HepG2 (cell line): ENCODE results near the gene FKBP14. TPM values are rescaled to one million over a fixed set of nuclear protein-coding genes. Genes with fewer than 3 reads are reported as not detected.

Experiments
- ATF4 ChIP-seq, 2 experiments: fragments of 450-650 bp in 1 of 2; sonication (generic) in 1 of 2; formaldehyde crosslinking; IDR thresholded peaks; 2 replicates each; pipeline versions ENCODE4 v1.5.0 to v1.8.0; 2020 to 2022; ENCODE audit warnings: mild to moderate bottlenecking in 1 of 2, missing genetic modification reagents in 1 of 2
- DMAP1 ChIP-seq: IDR thresholded peaks from 2 replicates; pipeline ENCODE4 v1.6.1; 2016
- FOXM1 ChIP-seq: sonication (generic); formaldehyde crosslinking; IDR thresholded peaks from 2 replicates; pipeline ENCODE4 v1.5.0; 2020; ENCODE audit warnings: missing genetic modification reagents
- HMG20B ChIP-seq: conservative IDR thresholded peaks from 2 replicates; pipeline ENCODE4 v1.6.1; 2016; ENCODE audit warnings: missing genetic modification reagents, missing compliant biosample characterization
- HMGXB4 ChIP-seq, 2 experiments: sonication (generic) in 1 of 2; formaldehyde crosslinking in 1 of 2; IDR thresholded peaks; 2 replicates each; pipeline versions ENCODE4 v1.4.0 to v1.6.1; 2018 to 2020; ENCODE audit warnings: missing genetic modification reagents in 2 of 2, borderline replicate concordance in 1 of 2, low read depth in 1 of 2, mild to moderate bottlenecking in 1 of 2, missing biosample characterization in 1 of 2
- HOXA7 ChIP-seq: sonication (generic); formaldehyde crosslinking; IDR thresholded peaks from 2 replicates; pipeline ENCODE4 v1.8.1; 2022; ENCODE audit warnings: mild to moderate bottlenecking, missing genetic modification reagents, moderate library complexity
- MYC ChIP-seq: sonication (generic); formaldehyde crosslinking; IDR thresholded peaks from 2 replicates; pipeline ENCODE4 v1.9.0; 2021; ENCODE audit warnings: missing genetic modification reagents, borderline replicate concordance
- NCOA5 ChIP-seq: sonication (generic); formaldehyde crosslinking; IDR thresholded peaks from 2 replicates; pipeline ENCODE4 v1.4.0; 2020; ENCODE audit warnings: missing genetic modification reagents
- NFATC3 ChIP-seq: sonication (generic); formaldehyde crosslinking; IDR thresholded peaks from 2 replicates; pipeline ENCODE4 v1.5.1; 2020; ENCODE audit warnings: mild to moderate bottlenecking, missing genetic modification reagents
- POLR2AphosphoS5 ChIP-seq: IDR thresholded peaks from 2 replicates; pipeline ENCODE4 v1.6.1; 2012; ENCODE audit warnings: low read depth, low read length
- PRDM4 ChIP-seq: sonication (generic); formaldehyde crosslinking; IDR thresholded peaks from 2 replicates; pipeline ENCODE4 v1.9.0; 2021; ENCODE audit warnings: missing genetic modification reagents, borderline replicate concordance
- RBAK ChIP-seq: sonication (generic); formaldehyde crosslinking; IDR thresholded peaks from 2 replicates; pipeline ENCODE4 v1.5.1; 2020; ENCODE audit warnings: mild to moderate bottlenecking, missing genetic modification reagents
- SCMH1 ChIP-seq: sonication (generic); formaldehyde crosslinking; IDR thresholded peaks from 2 replicates; pipeline ENCODE4 v1.9.0; 2021; ENCODE audit warnings: missing genetic modification reagents, mild to moderate bottlenecking, borderline replicate concordance
- SKI ChIP-seq: fragments of 450-650 bp; IDR thresholded peaks from one replicate; pipeline ENCODE4 v1.6.1; 2018; ENCODE audit warnings: mild to moderate bottlenecking; ENCODE audit not compliant: partially characterized antibody
- ZBTB33 ChIP-seq: sonication (generic); formaldehyde crosslinking; IDR thresholded peaks from 2 replicates; pipeline ENCODE4 v1.4.0; 2020; ENCODE audit warnings: missing genetic modification reagents
- ZBTB46 ChIP-seq: sonication (generic); formaldehyde crosslinking; IDR thresholded peaks from 2 replicates; pipeline ENCODE4 v1.4.0; 2020; ENCODE audit warnings: mild to moderate bottlenecking, missing genetic modification reagents, borderline replicate concordance
- ZNF234 ChIP-seq: sonication (generic); formaldehyde crosslinking; conservative IDR thresholded peaks from 2 replicates; pipeline ENCODE4 v1.5.1; 2020; ENCODE audit warnings: mild to moderate bottlenecking, missing genetic modification reagents
- ZNF329 ChIP-seq: sonication (generic); formaldehyde crosslinking; IDR thresholded peaks from 2 replicates; pipeline ENCODE4 v1.9.0; 2021; ENCODE audit warnings: low read depth, mild to moderate bottlenecking, missing genetic modification reagents
- ZNF382 ChIP-seq: sonication (generic); formaldehyde crosslinking; IDR thresholded peaks from 2 replicates; pipeline ENCODE4 v1.5.0; 2020; ENCODE audit warnings: missing genetic modification reagents, mild to moderate bottlenecking, borderline replicate concordance
- ZNF577 ChIP-seq: sonication (generic); formaldehyde crosslinking; IDR thresholded peaks from 2 replicates; pipeline ENCODE4 v1.4.0; 2020; ENCODE audit warnings: mild to moderate bottlenecking, low read depth, missing genetic modification reagents, borderline replicate concordance
- ZNF772 ChIP-seq: sonication (generic); formaldehyde crosslinking; IDR thresholded peaks from 2 replicates; pipeline ENCODE4 v1.5.0; 2020; ENCODE audit warnings: mild to moderate bottlenecking, missing genetic modification reagents
- ZNF83 ChIP-seq: sonication (generic); formaldehyde crosslinking; IDR thresholded peaks from 2 replicates; pipeline ENCODE4 v1.4.0; 2020; ENCODE audit warnings: missing genetic modification reagents, mild to moderate bottlenecking, borderline replicate concordance
- polyA plus RNA-seq, 8 experiments: library from polyadenylated mRNA; depleted of rRNA in 3 of 8; stranded (reverse) in 7 of 8; unstranded in 1 of 8; fragments of >200 nt; fragmentation: Illumina TruSeq in 4 of 8; extraction: Trizol in 4 of 8; gene quantifications; 2 replicates each; pipeline versions ENCODE4 v1.2.1 to v1.2.3, GENCODE V29; 2011 to 2016; ENCODE audit warnings: low read depth in 4 of 8, missing spikeins in 1 of 8, mixed read lengths in 1 of 8; ENCODE audit not compliant: insufficient read depth in 1 of 8
- total RNA-seq, 5 experiments: library from RNA; depleted of rRNA; stranded (reverse); fragments of >200 nt; fragmentation: Illumina TruSeq; extraction: Trizol; gene quantifications; 2 replicates each; pipeline ENCODE4 v1.2.3, GENCODE V29; 2016; ENCODE audit warnings: low read depth in 1 of 5

Gene FKBP14
- total and polyA plus RNA-seq, 2 of the 13 experiments (the other 11 are each of a cell fraction or from before 2014, with no cell fraction given): 20.0 to 32.3 TPM

GRCh38 chr7:29987811-29988317 is 38.6 kb downstream of the FKBP14 start (continued):
- TF ChIP-seq HMG20B (CRISPR knock-in tag) (0 out of 2 replicates have a peak, but pooled peaks have one; percentile 65), ZNF234 (no peak), ZBTB33 (CRISPR knock-in tag) (no peak), ZNF329 (CRISPR knock-in tag) (no peak), FOXM1 (no peak), SCMH1 (no peak), ZNF83 (CRISPR knock-in tag) (no peak), SKI (no peak), HMGXB4 (CRISPR knock-in tag; IDR thresholded peaks at IDR 0.05; ENCODE audit: borderline replicate concordance in 1 of 2, low read depth in 1 of 2) (no peak; a peak in 1 of 4 replicates), ATF4 (CRISPR knock-in tag; IDR thresholded peaks at IDR 0.05) (no peak), DMAP1 (CRISPR knock-in tag) (no peak), MYC (CRISPR knock-in tag) (no peak), NFATC3 (CRISPR knock-in tag) (no peak), NCOA5 (CRISPR knock-in tag) (no peak), ZNF577 (CRISPR knock-in tag) (no peak), ZNF382 (CRISPR knock-in tag) (no peak), POLR2AphosphoS5 (no peak; the same call in 1 of the 2 replicates), ZBTB46 (CRISPR knock-in tag) (no peak), ZNF772 (no peak), HOXA7 (CRISPR knock-in tag) (no peak), RBAK (CRISPR knock-in tag) (no peak), PRDM4 (no peak)
